NCI-H2171 (cell line): Measurements from ENCODE around the gene BABAM2.
"Not testable (repeated sequence)": the region's sequence is repeated elsewhere in the genome, so short reads cannot be mapped to it uniquely, and the experiment has no call there.

Experiments
- DNase-seq: peaks from one replicate; lab custom pipeline; 2025; lab: John Stamatoyannopoulos, UW

Gene BABAM2

GRCh38 chr2:28316546-28317335, 426.2 kb downstream of the BABAM2 start:
- no peak for DNase-seq

GRCh38 chr2:28317390-28317789, 426.9 kb downstream of the BABAM2 start:
- DNase-seq: no peak

GRCh38 chr2:28318023-28318422, 427.5 kb downstream of the BABAM2 start:
- DNase-seq: no peak

- DNase-seq: no peak
These were observed 428.1 kb downstream of the BABAM2 start for GRCh38 chr2:28318462-28319117.

GRCh38 chr2:28319118-28320008, 428.8 kb downstream of the BABAM2 start:
- DNase-seq: no peak

- DNase-seq: no peak
These were observed 429.5 kb downstream of the BABAM2 start for GRCh38 chr2:28320009-28320365.

GRCh38 chr2:28320371-28320770, 429.8 kb downstream of the BABAM2 start:
- no peak for DNase-seq

- no peak for DNase-seq
These were observed 430.9 kb downstream of the BABAM2 start for GRCh38 chr2:28321426-28321825.

- no peak for DNase-seq
These were observed 431.5 kb downstream of the BABAM2 start for GRCh38 chr2:28322051-28322450.

GRCh38 chr2:28322456-28322855, 431.9 kb downstream of the BABAM2 start:
- DNase-seq: no peak

- no peak for DNase-seq
These were observed 432.5 kb downstream of the BABAM2 start for GRCh38 chr2:28322981-28323396.

- no peak for DNase-seq
These were observed 434.6 kb downstream of the BABAM2 start for GRCh38 chr2:28325173-28325566.

GRCh38 chr2:28325567-28326468, 435.3 kb downstream of the BABAM2 start:
- DNase-seq: no peak

GRCh38 chr2:28326469-28326805, 435.9 kb downstream of the BABAM2 start:
- DNase-seq: no peak

GRCh38 chr2:28326881-28327505, 436.5 kb downstream of the BABAM2 start:
- no peak for DNase-seq

- DNase-seq: no peak
These were observed 437.0 kb downstream of the BABAM2 start for GRCh38 chr2:28327581-28327955.

GRCh38 chr2:28327956-28328922, 437.7 kb downstream of the BABAM2 start:
- no peak for DNase-seq

GRCh38 chr2:28329184-28329583, 438.7 kb downstream of the BABAM2 start:
- no peak for DNase-seq

- DNase-seq: not testable (repeated sequence)
These were observed 440.2 kb downstream of the BABAM2 start for GRCh38 chr2:28330722-28331121.

- DNase-seq: not testable (repeated sequence)
These were observed 441.3 kb downstream of the BABAM2 start for GRCh38 chr2:28331797-28332196.
